SK-N-MC (cell line): Measurements from ENCODE around the gene S100A13.

Experiments used
- EZH2 ChIP-seq: fragments of 200-600 bp; sonication (generic); IDR thresholded peaks from one replicate; pipeline ENCODE4 v1.6.1; 2017; ENCODE audit warnings: antibody characterized with exemption
- POLR2AphosphoS5 ChIP-seq: IDR thresholded peaks from 2 replicates; pipeline ENCODE4 v1.6.1; 2012; ENCODE audit warnings: mild to moderate bottlenecking, low read depth, low read length, borderline replicate concordance

- TF ChIP-seq EZH2 (no peak), POLR2AphosphoS5 (no peak)
These were observed 12.0 kb upstream of the S100A13 start for GRCh38 chr1:153639280-153639679.
